Prostate gland (tissue), 2 donors: Measurements from ENCODE around the gene SYPL2.

Source experiments
- POLR2A ChIP-seq: fragments of 450-650 bp; IDR thresholded peaks from one replicate; pipeline ENCODE4 v1.6.1; 2016; ENCODE audit warnings: antibody characterized with exemption, mild to moderate bottlenecking
- TF ChIP-seq, protein P1 (sequence below), 4 experiments: fragments of 200-600 bp in 2 of 4; fragments of 450-650 bp in 2 of 4; sonication (generic) in 2 of 4; IDR thresholded peaks; 1 replicate in 3 of 4; 2 replicates in 1 of 4; pipeline ENCODE4 v1.5.1; 2016 to 2019; ENCODE audit warnings: antibody characterized with exemption in 4 of 4, mild to moderate bottlenecking in 2 of 4, moderate library complexity in 2 of 4

DNA sequence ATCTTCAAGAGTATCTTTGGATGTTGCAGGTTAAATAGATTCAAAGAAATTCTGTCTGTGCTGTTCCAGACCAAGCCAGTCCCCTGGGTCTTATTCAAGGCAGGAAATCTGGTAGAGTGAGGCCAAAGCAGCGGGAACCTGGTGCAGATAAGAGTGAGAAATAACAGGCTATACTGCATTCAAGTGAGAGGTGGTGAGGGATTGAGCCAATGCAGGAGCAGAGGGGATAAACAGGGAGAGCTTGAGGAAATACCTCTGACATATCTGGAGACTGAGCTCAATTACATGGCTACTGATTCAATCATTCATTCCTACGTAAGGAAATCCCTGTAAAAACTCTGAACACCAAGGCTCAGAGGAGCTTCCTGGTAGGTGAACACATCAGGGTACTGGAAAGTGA is 22.9 kb upstream of the SYPL2 start:
- TF ChIP-seq POLR2A, result no peak
- TF ChIP-seq, protein P1, sequence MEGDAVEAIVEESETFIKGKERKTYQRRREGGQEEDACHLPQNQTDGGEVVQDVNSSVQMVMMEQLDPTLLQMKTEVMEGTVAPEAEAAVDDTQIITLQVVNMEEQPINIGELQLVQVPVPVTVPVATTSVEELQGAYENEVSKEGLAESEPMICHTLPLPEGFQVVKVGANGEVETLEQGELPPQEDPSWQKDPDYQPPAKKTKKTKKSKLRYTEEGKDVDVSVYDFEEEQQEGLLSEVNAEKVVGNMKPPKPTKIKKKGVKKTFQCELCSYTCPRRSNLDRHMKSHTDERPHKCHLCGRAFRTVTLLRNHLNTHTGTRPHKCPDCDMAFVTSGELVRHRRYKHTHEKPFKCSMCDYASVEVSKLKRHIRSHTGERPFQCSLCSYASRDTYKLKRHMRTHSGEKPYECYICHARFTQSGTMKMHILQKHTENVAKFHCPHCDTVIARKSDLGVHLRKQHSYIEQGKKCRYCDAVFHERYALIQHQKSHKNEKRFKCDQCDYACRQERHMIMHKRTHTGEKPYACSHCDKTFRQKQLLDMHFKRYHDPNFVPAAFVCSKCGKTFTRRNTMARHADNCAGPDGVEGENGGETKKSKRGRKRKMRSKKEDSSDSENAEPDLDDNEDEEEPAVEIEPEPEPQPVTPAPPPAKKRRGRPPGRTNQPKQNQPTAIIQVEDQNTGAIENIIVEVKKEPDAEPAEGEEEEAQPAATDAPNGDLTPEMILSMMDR (IDR thresholded peaks at IDR 0.05), result no peak
